HCT116 (cell line): ENCODE results near the gene CD1B. TPM values are rescaled to one million over a fixed set of nuclear protein-coding genes. Genes with fewer than 3 reads are reported as not detected.

Experiments used
- ATAC-seq: fragments of 200-7000 bp; cut with Tn5 transposase; 2 replicates; pipeline ENCODE4 v1.9.1; 2020; ENCODE audit warnings: mild to moderate bottlenecking, moderate library complexity
- BruUV-seq: library from RNA; stranded (reverse); fragments of 400-500 nt; replicated peaks from 2 replicates; lab custom pipeline; 2021; lab: Mats Ljungman, UMichigan
- CTCF ChIA-PET: fragments of 300-600 bp; sonication (Branson Sonifier 250); formaldehyde crosslinking; loops from one replicate; lab custom pipeline; 2021; ENCODE audit warnings: antibody characterized with exemption; lab: Charles Lee
- POLR2A ChIA-PET: fragments of 300-600, 350-600 bp; sonication (Branson Sonifier 250); formaldehyde crosslinking; loops from one replicate; lab custom pipeline; 2021; ENCODE audit warnings: antibody characterized with exemption; lab: Charles Lee
- RAD21 ChIA-PET, 2 experiments: fragments of 300-600 bp; sonication (Branson Sonifier 250); formaldehyde crosslinking; loops; one replicate each; lab custom pipeline; 2023; ENCODE audit warnings: low total read pairs in 2 of 2; ENCODE audit not compliant: uncharacterized antibody in 2 of 2, unreplicated experiment in 2 of 2, low non-redundant PET in 1 of 2; lab: Charles Lee
- DNase-seq: peaks from one replicate; pipeline ENCODE4 v3.0.0-alpha.2; 2010; ENCODE audit warnings: low read depth, low spot score
- H2AFZ ChIP-seq: fragments of 200-600 bp; shearing (Covaris generic), sonication (generic); 2 replicates; pipeline ENCODE4 v1.6.1; 2017; ENCODE audit warnings: low read depth, mixed run types, mixed read lengths, antibody characterized with exemption, low read length; ENCODE audit not compliant: poor library complexity, severe bottlenecking
- H3K27ac ChIP-seq: 2 replicates; pipeline ENCODE4 v1.5.1; 2012; ENCODE audit warnings: low read depth, low read length
- H3K27me3 ChIP-seq: fragments of 200-600 bp; sonication (generic); 2 replicates; pipeline ENCODE4 v1.6.1; 2016; ENCODE audit warnings: mixed run types, low read length, mixed read lengths; ENCODE audit not compliant: insufficient read depth
- H3K36me3 ChIP-seq, 2 experiments: fragments of 200-500 bp in 1 of 2; fragments of 200-600 bp in 1 of 2; sonication (Bioruptor generic) in 1 of 2; sonication (generic) in 1 of 2; 2 replicates each; pipeline versions ENCODE4 v1.5.1 to v1.6.1; 2014 to 2016; ENCODE audit warnings: low read length in 2 of 2, inconsistent platforms in 1 of 2, mixed read lengths in 1 of 2, mixed run types in 1 of 2; ENCODE audit not compliant: insufficient read depth in 2 of 2, control insufficient read depth in 1 of 2
- H3K4me1 ChIP-seq, 2 experiments: fragments of 200-600 bp in 1 of 2; sonication (generic) in 1 of 2; 2 replicates each; pipeline versions ENCODE4 v1.5.1 to v1.6.1; 2012 to 2017; ENCODE audit warnings: low read length in 2 of 2, inconsistent platforms in 1 of 2, mild to moderate bottlenecking in 1 of 2, mixed read lengths in 1 of 2, mixed run types in 1 of 2, moderate library complexity in 1 of 2; ENCODE audit not compliant: insufficient read depth in 2 of 2, control insufficient read depth in 1 of 2
- H3K4me2 ChIP-seq: fragments of 200-600 bp; sonication (generic); 2 replicates; pipeline ENCODE4 v1.6.1; 2017; ENCODE audit warnings: mixed run types, low read length, mixed read lengths
- H3K4me3 ChIP-seq, 2 experiments: fragments of 200-600 bp in 1 of 2; sonication (generic) in 1 of 2; replicated peaks in 1 of 2; 2 replicates each; pipeline ENCODE4 v1.5.1; 2011 to 2016; ENCODE audit warnings: low read length in 2 of 2, control low read depth in 1 of 2, low read depth in 1 of 2, mild to moderate bottlenecking in 1 of 2, mixed read lengths in 1 of 2, mixed run types in 1 of 2
- H3K79me2 ChIP-seq: fragments of 200-600 bp; sonication (generic); 2 replicates; pipeline ENCODE4 v1.6.1; 2017; ENCODE audit warnings: mild to moderate bottlenecking, mixed run types, low read length, moderate library complexity, mixed read lengths; ENCODE audit not compliant: insufficient read depth
- H3K9ac ChIP-seq: fragments of 200-600 bp; sonication (generic); 2 replicates; pipeline ENCODE4 v1.6.1; 2016; ENCODE audit warnings: low read length, mixed read lengths
- H3K9me2 ChIP-seq: fragments of 200-600 bp; sonication (generic), shearing (Covaris generic); 2 replicates; pipeline ENCODE4 v1.6.1; 2017; ENCODE audit warnings: mixed run types, mild to moderate bottlenecking, moderate library complexity; ENCODE audit not compliant: insufficient read depth
- H3K9me3 ChIP-seq, 2 experiments: fragments of 200-500 bp in 1 of 2; fragments of 200-600 bp in 1 of 2; sonication (Bioruptor generic) in 1 of 2; sonication (generic) in 1 of 2; 2 replicates each; pipeline ENCODE4 v1.6.1; 2014 to 2017; ENCODE audit warnings: low read length in 2 of 2, mixed read lengths in 2 of 2, inconsistent platforms in 1 of 2, low read depth in 1 of 2, mild to moderate bottlenecking in 1 of 2, mixed run types in 1 of 2, moderate library complexity in 1 of 2; ENCODE audit not compliant: control insufficient read depth in 1 of 2, insufficient read depth in 1 of 2
- H4K20me1 ChIP-seq: fragments of 200-600 bp; sonication (generic), shearing (Covaris generic); 2 replicates; pipeline ENCODE4 v1.6.1; 2017; ENCODE audit warnings: mixed run types, mild to moderate bottlenecking, moderate library complexity; ENCODE audit not compliant: insufficient read depth
- CBX3 ChIP-seq: IDR thresholded peaks from 2 replicates; pipeline ENCODE4 v1.6.1; 2012; ENCODE audit warnings: low read depth
- CEBPB ChIP-seq: IDR thresholded peaks from 2 replicates; pipeline ENCODE4 v1.6.1; 2012; ENCODE audit warnings: low read depth
- EGR1 ChIP-seq: IDR thresholded peaks from 2 replicates; pipeline ENCODE4 v1.6.1; 2012; ENCODE audit warnings: low read depth
- ELF1 ChIP-seq: IDR thresholded peaks from 2 replicates; pipeline ENCODE4 v1.6.1; 2012; ENCODE audit warnings: low read depth, borderline replicate concordance
- EZH2phosphoT487 ChIP-seq: fragments of 200-600 bp; IDR thresholded peaks from 2 replicates; pipeline ENCODE4 v1.6.1; 2018; ENCODE audit warnings: antibody characterized with exemption, borderline replicate concordance
- FOSL1 ChIP-seq: IDR thresholded peaks from 2 replicates; pipeline ENCODE4 v1.6.1; 2012; ENCODE audit warnings: low read depth
- JUND ChIP-seq: IDR thresholded peaks from 2 replicates; pipeline ENCODE4 v1.6.1; 2012
- POLR2A ChIP-seq: IDR thresholded peaks from 2 replicates; pipeline ENCODE4 v1.7.0; 2011; ENCODE audit warnings: borderline replicate concordance; ENCODE audit not compliant: insufficient read depth, insufficient read length; ENCODE audit errors: extremely low read depth
- RAD21 ChIP-seq: IDR thresholded peaks from 2 replicates; pipeline ENCODE4 v1.6.1; 2012; ENCODE audit warnings: low read depth, mild to moderate bottlenecking
- SP1 ChIP-seq: IDR thresholded peaks from 2 replicates; pipeline ENCODE4 v1.6.1; 2012; ENCODE audit warnings: low read depth
- TCF7L2 ChIP-seq: IDR thresholded peaks from 2 replicates; pipeline ENCODE4 v1.7.0; 2011; ENCODE audit warnings: borderline replicate concordance, inconsistent platforms; ENCODE audit not compliant: insufficient read depth, insufficient read length; ENCODE audit errors: extremely low read depth
- YY1 ChIP-seq: IDR thresholded peaks from 2 replicates; pipeline ENCODE4 v1.6.1; 2011; ENCODE audit warnings: low read length, low read depth, moderate library complexity, mild to moderate bottlenecking; ENCODE audit not compliant: insufficient replicate concordance; ENCODE audit errors: extremely low read depth
- ZFX ChIP-seq: fragments of 450-650 bp; IDR thresholded peaks from 2 replicates; pipeline ENCODE4 v1.6.1; 2017
- ZNF274 ChIP-seq: fragments of 200-500 bp; sonication (Bioruptor generic); IDR thresholded peaks from 2 replicates; pipeline ENCODE4 v1.6.1; 2014; ENCODE audit warnings: mild to moderate bottlenecking, low read depth, low read length, inconsistent platforms
- intact Hi-C: fragments of 100-400 bp; cut with micrococcal nuclease; formaldehyde crosslinking; loops from 2 replicates; pipeline ENCODE4 v1.10.0; 2022
- total RNA-seq: library from RNA; stranded (reverse); gene quantifications from one replicate; pipeline ENCODE4 v1.2.1, GENCODE V29; 2021; ENCODE audit not compliant: unreplicated experiment
- TF ChIP-seq, protein P1 (sequence below): IDR thresholded peaks from 2 replicates; pipeline ENCODE4 v1.6.1; 2012

CD1B gene
- total RNA-seq, 1 experiment from 2014 or later = not detected

DNA sequence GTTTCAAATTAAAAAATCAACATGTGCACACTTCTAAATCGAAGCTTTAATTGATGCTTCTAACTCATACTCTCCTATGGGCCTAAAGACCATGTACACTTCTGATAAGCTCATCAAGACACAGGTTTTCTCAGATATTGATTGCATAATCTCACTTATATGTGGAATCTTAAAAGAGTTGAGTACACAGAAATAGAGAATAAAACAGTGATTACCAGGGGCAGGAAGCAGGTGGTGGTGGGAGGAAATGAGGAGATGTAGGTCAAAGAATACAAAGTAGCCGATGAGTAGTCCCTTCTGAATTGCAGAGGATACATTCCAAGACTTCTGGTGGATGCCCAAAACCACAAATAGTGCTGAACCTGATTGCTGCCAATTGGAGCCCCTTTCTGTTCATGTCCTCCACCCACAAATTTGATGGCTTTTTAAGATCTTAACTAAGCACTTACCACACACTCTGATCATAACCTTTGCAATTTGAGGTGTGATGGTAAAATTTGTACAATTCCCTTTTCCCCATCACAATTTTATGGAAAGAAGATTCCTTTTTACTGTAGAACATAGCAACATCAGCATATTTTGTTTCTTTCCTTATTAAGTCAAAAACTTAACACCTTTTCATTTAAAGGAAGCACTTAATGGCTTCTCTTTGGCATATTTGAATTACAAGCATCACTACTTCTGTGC, 3.3 kb upstream of the CD1B start:
- no peaks in the 10 kb centered on the region for H3K36me3 ChIP-seq
- no peaks in the 10 kb centered on the region for H3K4me1 ChIP-seq
- H3K79me2 ChIP-seq = no peaks in the 10 kb centered on the region
- H3K27me3 ChIP-seq = peaks cover 16% of the 10 kb centered on the region; the same call in 1 of the 2 replicates
- DNase-seq (no peak), ATAC-seq (no peak)
- RAD21 ChIA-PET = no interaction called here
- CTCF ChIA-PET = no interaction called here
- POLR2A ChIA-PET = no interaction called here
- H4K20me1 ChIP-seq = no peaks in the 10 kb centered on the region
- no peaks in the 10 kb centered on the region for H3K9me3 ChIP-seq
- no peaks in the 10 kb centered on the region for H3K9me2 ChIP-seq
- no peak overlapping the region for H3K4me2 ChIP-seq
- no peak overlapping the region for H3K27ac ChIP-seq
- TF ChIP-seq TCF7L2 = no peak
- no peak for TF ChIP-seq JUND
- TF ChIP-seq, all 23 proteins: peak for 0
- Histone ChIP-seq H2AFZ (no peak overlapping the region), H3K4me3 (no peak overlapping the region), H3K9ac (no peak overlapping the region)
- intact Hi-C loops = no loop called here
- BruUV-seq = no TSS peak

DNA sequence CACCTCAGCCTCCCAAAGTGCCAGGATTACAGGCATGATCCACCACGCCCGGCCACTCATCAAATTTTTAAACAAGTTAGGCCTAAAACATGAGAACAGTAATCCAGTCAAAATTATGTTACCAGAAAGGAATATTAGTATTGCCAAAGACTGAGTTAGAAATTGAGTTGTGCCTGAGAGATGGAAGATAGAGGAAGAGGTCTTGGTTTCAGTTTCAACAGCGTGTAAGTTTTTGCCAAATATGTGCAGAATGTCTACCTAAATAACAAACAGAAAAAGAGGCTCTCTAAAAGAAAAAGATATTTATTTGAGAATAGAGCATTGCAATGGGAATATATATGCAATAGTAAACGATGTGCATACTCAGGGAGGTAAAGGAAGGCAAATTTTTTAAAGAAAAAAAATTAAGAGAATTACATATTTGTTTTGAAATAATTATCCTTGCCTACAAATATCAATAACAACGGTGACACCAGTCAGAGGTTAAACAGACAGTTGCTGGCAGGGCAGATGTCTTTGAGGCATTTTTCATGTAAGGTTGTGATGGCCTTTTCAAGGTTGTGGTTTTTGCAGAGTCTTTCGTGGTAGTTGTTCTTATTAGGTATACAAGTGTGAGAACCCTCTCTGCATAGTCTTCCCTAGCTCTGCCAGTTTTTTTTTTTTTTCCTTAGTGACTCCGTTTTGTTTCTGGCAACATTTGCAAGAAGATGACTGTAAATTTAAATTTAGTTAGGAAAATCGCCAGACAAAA, 2.2 kb upstream of the CD1B start:
- ATAC-seq (no peak), DNase-seq (no peak)
- no TSS peak for BruUV-seq
- peaks cover 16% of the 10 kb centered on the region; the same call in 1 of the 2 replicates for H3K27me3 ChIP-seq
- H3K79me2 ChIP-seq = no peaks in the 10 kb centered on the region
- intact Hi-C loops = no loop called here
- H3K4me2 ChIP-seq = no peak overlapping the region
- no peaks in the 10 kb centered on the region for H3K9me3 ChIP-seq
- H2AFZ ChIP-seq = no peak overlapping the region
- CTCF ChIA-PET = no interaction called here
- no peak overlapping the region for H3K4me3 ChIP-seq
- no peaks in the 10 kb centered on the region for H4K20me1 ChIP-seq
- H3K9me2 ChIP-seq = no peaks in the 10 kb centered on the region
- RAD21 ChIA-PET = no interaction called here
- H3K27ac ChIP-seq = no peak overlapping the region
- no peaks in the 10 kb centered on the region for H3K36me3 ChIP-seq
- POLR2A ChIA-PET = no interaction called here
- no peaks in the 10 kb centered on the region for H3K4me1 ChIP-seq
- no peak for TF ChIP-seq RAD21
- no peak for TF ChIP-seq ZFX
- TF ChIP-seq SP1 = no peak
- no peak for TF ChIP-seq ZNF274
- no peak for TF ChIP-seq EGR1
- no peak for TF ChIP-seq EZH2phosphoT487
- no peak for TF ChIP-seq CEBPB
- no peak for TF ChIP-seq ELF1
- no peak for TF ChIP-seq YY1
- no peak for TF ChIP-seq FOSL1
- no peak for TF ChIP-seq CBX3
- TF ChIP-seq JUND = no peak
- no peak for TF ChIP-seq POLR2A
- TF ChIP-seq, protein P1, sequence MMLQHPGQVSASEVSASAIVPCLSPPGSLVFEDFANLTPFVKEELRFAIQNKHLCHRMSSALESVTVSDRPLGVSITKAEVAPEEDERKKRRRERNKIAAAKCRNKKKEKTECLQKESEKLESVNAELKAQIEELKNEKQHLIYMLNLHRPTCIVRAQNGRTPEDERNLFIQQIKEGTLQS = no peak
- H3K9ac ChIP-seq = no peak overlapping the region
